Measurements from ENCODE around the gene SLC6A6.

Gene SLC6A6

DNA sequence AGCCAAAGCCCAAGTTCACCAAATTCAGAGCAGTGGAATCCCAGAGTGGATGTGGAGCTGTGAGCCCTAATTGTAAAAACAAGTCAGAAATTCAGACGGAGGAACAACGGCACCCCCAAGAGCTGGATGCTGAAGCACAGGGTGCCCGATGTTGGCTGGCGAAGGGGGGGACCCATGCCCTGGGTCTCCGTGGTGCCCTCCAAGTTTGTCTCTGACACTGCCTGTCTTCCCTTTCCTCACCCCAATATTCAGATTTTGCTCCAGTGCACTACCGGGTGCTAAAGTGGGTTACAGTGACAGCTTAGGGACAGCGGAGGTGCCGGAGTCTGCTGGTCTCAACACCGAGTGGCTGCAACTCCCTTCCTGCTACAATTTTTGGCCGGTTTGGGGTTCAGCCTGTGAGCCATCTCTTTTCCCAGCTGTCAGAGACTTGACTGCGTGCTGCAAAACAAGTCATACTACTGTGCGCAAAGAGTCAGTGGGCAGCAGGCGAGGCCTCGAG, 131.1 kb downstream of the SLC6A6 start:
- Histone ChIP-seq H3K4me1 (ENCODE audit: control insufficient read depth, low read depth, low read length) (peaks cover 8% of the 10 kb centered on the region), H2BK15ac (replicated peaks; ENCODE audit: low read depth) (no peak overlapping the region), H3K9ac (ENCODE audit: low read length) (no peak overlapping the region), H3K4me2 (ENCODE audit: low read length) (no peak overlapping the region), H3K27me3 (ENCODE audit: insufficient read depth, low read length, poor library complexity) (no peaks in the 10 kb centered on the region), H4K8ac (ENCODE audit: low read depth, low read length) (no peak overlapping the region), H4K5ac (ENCODE audit: low read length) (no peak overlapping the region), H3K23ac (ENCODE audit: low read length) (no peak overlapping the region), H3K56ac (ENCODE audit: low read length) (no peak overlapping the region), H2AK5ac (ENCODE audit: low read length) (no peak overlapping the region), H3K18ac (ENCODE audit: low read length) (no peak overlapping the region), H3K79me1 (ENCODE audit: low read length) (no peaks in the 10 kb centered on the region), H3K4me3 (ENCODE audit: low read length) (no peak overlapping the region), H2BK120ac (ENCODE audit: low read depth, low read length) (no peak overlapping the region), H2BK5ac (ENCODE audit: low read length) (no peak overlapping the region), H3K79me2 (ENCODE audit: control insufficient read depth, insufficient read depth, low read length) (no peaks in the 10 kb centered on the region), H3K4ac (ENCODE audit: low read depth, low read length) (no peak overlapping the region), H3K36me3 (ENCODE audit: control insufficient read depth, insufficient read depth, low read length) (no peaks in the 10 kb centered on the region), H3K27ac (ENCODE audit: low read depth, low read length) (no peak overlapping the region)
- DNase-seq, result no peak
- WGBS (ENCODE audit: extremely low coverage, insufficient coverage, low lambda C conversion rate), result no CpG with 5 or more reads among the region's 14 CpGs

DNA sequence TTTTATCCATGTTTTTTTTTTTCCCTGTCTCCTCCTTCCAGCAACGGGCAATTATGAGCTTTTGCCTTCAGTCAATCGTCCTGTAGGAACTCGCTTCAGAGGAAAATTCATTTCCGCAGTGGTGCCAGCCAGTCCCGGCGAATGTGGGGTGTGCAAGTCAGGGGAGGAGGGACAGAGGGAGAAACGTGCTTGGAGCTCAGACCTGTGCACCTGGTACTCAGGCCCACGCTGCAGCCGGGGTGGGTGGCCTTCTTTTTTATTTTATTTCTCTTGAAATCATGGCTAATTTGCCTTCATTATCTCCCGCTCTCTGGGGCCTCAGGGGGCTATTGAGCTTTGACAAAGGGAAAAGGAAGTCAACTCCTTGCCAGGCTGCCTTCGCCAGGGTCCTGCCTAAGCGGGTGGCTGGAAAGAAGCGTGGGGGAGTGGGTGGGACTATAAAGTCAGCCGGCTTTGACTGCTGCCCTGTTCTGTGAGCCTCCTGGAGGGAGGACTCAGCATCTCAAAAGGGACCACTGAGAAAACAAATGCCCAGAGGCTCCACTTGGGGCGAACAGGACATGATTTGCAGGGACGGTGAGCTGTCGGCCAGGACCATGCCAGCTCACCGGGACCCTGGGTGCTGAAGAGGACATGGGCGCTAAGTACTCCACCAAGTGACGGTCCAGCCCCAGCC, 132.2 kb downstream of the SLC6A6 start:
- H4K5ac ChIP-seq (ENCODE audit: low read length), result no peak overlapping the region
- H2BK5ac ChIP-seq (ENCODE audit: low read length), result no peak overlapping the region
- no peaks in the 10 kb centered on the region for H3K79me1 ChIP-seq (ENCODE audit: low read length)
- peak overlapping the region; percentile 21 for H3K9ac ChIP-seq (ENCODE audit: low read length)
- no peaks in the 10 kb centered on the region for H3K27me3 ChIP-seq (ENCODE audit: insufficient read depth, low read length, poor library complexity)
- H3K4me1 ChIP-seq (ENCODE audit: control insufficient read depth, low read depth, low read length), result peaks cover 8% of the 10 kb centered on the region
- H3K18ac ChIP-seq (ENCODE audit: low read length), result peak overlapping the region; percentile 33
- no peak overlapping the region for H3K23ac ChIP-seq (ENCODE audit: low read length)
- no peak overlapping the region for H3K4me2 ChIP-seq (ENCODE audit: low read length)
- no peak overlapping the region for H4K8ac ChIP-seq (ENCODE audit: low read depth, low read length)
- H2BK15ac ChIP-seq (replicated peaks; ENCODE audit: low read depth), result no peak overlapping the region
- no peak overlapping the region for H3K27ac ChIP-seq (ENCODE audit: low read depth, low read length)
- DNase-seq, result peak; percentile 58
- no peak overlapping the region for H2BK120ac ChIP-seq (ENCODE audit: low read depth, low read length)
- H2AK5ac ChIP-seq (ENCODE audit: low read length), result no peak overlapping the region
- no peaks in the 10 kb centered on the region for H3K36me3 ChIP-seq (ENCODE audit: control insufficient read depth, insufficient read depth, low read length)
- peak overlapping the region; percentile 29 for H3K56ac ChIP-seq (ENCODE audit: low read length)
- no CpG with 5 or more reads among the region's 20 CpGs for WGBS (ENCODE audit: extremely low coverage, insufficient coverage, low lambda C conversion rate)
- no peak overlapping the region for H3K4ac ChIP-seq (ENCODE audit: low read depth, low read length)
- H3K4me3 ChIP-seq (ENCODE audit: low read length), result no peak overlapping the region
- H3K79me2 ChIP-seq (ENCODE audit: control insufficient read depth, insufficient read depth, low read length), result no peaks in the 10 kb centered on the region

DNA sequence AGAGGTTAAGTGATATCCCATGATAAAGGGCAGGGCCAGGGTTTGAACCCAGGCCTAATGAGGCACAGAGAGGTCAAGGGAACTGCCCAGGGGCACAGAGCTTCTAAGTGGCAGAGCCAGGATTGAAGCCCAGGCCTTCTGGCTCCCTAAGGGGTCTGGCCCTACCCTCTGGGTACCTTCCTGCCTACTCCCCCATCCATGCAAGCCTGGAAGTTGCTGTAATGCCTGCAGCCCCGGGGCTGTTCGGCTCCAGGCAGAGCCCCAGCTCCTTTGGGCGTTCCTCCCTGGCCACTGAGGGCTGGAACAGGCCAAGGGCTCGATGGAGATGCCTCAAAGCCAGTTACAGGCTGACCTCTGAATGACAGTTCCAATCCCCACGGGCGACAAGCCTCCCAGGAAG, 133.2 kb downstream of the SLC6A6 start:
- Histone ChIP-seq H3K4me2 (ENCODE audit: low read length) (no peak overlapping the region), H3K79me2 (ENCODE audit: control insufficient read depth, insufficient read depth, low read length) (no peaks in the 10 kb centered on the region)

DNA sequence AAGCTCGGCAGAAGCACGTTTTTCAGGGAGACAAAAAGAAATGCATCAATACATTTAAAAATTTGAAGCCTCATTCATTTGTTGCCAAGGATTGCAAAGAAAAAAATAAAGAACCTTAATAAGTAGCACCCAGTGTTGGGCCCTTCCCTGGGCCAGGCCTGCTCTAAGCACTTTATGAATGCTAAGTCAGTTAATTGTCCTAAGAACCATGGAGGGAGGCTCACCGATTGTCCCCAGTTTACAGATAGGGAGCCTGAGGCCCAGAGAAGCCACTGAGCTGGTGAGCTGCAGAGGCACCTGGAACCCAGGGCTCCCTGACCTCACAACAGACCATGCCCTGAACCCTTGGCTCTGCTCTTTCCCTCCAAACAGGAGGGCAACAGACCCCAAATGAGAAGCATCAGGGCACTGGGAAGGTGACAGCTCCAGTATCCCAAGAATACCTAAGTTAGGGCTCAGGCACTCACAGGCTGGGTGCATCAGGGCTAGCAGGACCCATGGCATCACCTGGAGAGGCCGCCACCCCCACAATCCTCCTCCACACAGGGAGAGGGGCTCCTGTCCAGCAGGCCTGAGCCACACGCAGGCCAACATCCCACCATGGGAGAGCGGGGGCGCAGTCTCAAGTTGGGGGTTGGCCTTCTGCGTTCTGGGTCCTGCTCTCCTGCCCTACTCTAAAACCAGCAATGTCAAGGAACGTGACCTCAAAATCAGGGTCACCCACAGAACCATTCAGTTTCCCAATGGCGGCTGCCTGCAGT, 133.8 kb downstream of the SLC6A6 start:
- no peak overlapping the region for H3K56ac ChIP-seq (ENCODE audit: low read length)
- H3K36me3 ChIP-seq (ENCODE audit: control insufficient read depth, insufficient read depth, low read length), result no peaks in the 10 kb centered on the region
- no peak overlapping the region for H2BK5ac ChIP-seq (ENCODE audit: low read length)
- H4K8ac ChIP-seq (ENCODE audit: low read depth, low read length), result no peak overlapping the region
- no peak overlapping the region for H3K9ac ChIP-seq (ENCODE audit: low read length)
- no peak overlapping the region for H3K27ac ChIP-seq (ENCODE audit: low read depth, low read length)
- no peak overlapping the region for H2BK15ac ChIP-seq (replicated peaks; ENCODE audit: low read depth)
- H3K23ac ChIP-seq (ENCODE audit: low read length), result no peak overlapping the region
- no peaks in the 10 kb centered on the region for H3K79me1 ChIP-seq (ENCODE audit: low read length)
- H3K4me3 ChIP-seq (ENCODE audit: low read length), result no peak overlapping the region
- H4K5ac ChIP-seq (ENCODE audit: low read length), result no peak overlapping the region
- H3K27me3 ChIP-seq (ENCODE audit: insufficient read depth, low read length, poor library complexity), result no peaks in the 10 kb centered on the region
- H3K79me2 ChIP-seq (ENCODE audit: control insufficient read depth, insufficient read depth, low read length), result no peaks in the 10 kb centered on the region
- no peak for DNase-seq
- no peak overlapping the region for H3K4ac ChIP-seq (ENCODE audit: low read depth, low read length)
- peaks cover 8% of the 10 kb centered on the region for H3K4me1 ChIP-seq (ENCODE audit: control insufficient read depth, low read depth, low read length)
- H2BK120ac ChIP-seq (ENCODE audit: low read depth, low read length), result no peak overlapping the region
- H3K4me2 ChIP-seq (ENCODE audit: low read length), result no peak overlapping the region
- no peak overlapping the region for H3K18ac ChIP-seq (ENCODE audit: low read length)
- no CpG with 5 or more reads among the region's 10 CpGs for WGBS (ENCODE audit: extremely low coverage, insufficient coverage, low lambda C conversion rate)
- no peak overlapping the region for H2AK5ac ChIP-seq (ENCODE audit: low read length)

More for the DNA sequence above, 133.2 kb downstream of the SLC6A6 start:
- H3K4me1 ChIP-seq (ENCODE audit: control insufficient read depth, low read depth, low read length), result peaks cover 8% of the 10 kb centered on the region
- no peak for DNase-seq
- H3K27ac ChIP-seq (ENCODE audit: low read depth, low read length), result no peak overlapping the region
- H4K5ac ChIP-seq (ENCODE audit: low read length), result no peak overlapping the region
- no peak overlapping the region for H3K18ac ChIP-seq (ENCODE audit: low read length)
- no peaks in the 10 kb centered on the region for H3K79me1 ChIP-seq (ENCODE audit: low read length)
- no CpG with 5 or more reads among the region's 6 CpGs for WGBS (ENCODE audit: extremely low coverage, insufficient coverage, low lambda C conversion rate)
- no peak overlapping the region for H2AK5ac ChIP-seq (ENCODE audit: low read length)
- H2BK5ac ChIP-seq (ENCODE audit: low read length), result no peak overlapping the region
- H3K23ac ChIP-seq (ENCODE audit: low read length), result no peak overlapping the region
- H2BK120ac ChIP-seq (ENCODE audit: low read depth, low read length), result no peak overlapping the region
- no peak overlapping the region for H3K9ac ChIP-seq (ENCODE audit: low read length)
- no peak overlapping the region for H4K8ac ChIP-seq (ENCODE audit: low read depth, low read length)
- no peak overlapping the region for H2BK15ac ChIP-seq (replicated peaks; ENCODE audit: low read depth)
- no peak overlapping the region for H3K56ac ChIP-seq (ENCODE audit: low read length)
- no peaks in the 10 kb centered on the region for H3K27me3 ChIP-seq (ENCODE audit: insufficient read depth, low read length, poor library complexity)
- no peak overlapping the region for H3K4ac ChIP-seq (ENCODE audit: low read depth, low read length)
- no peaks in the 10 kb centered on the region for H3K36me3 ChIP-seq (ENCODE audit: control insufficient read depth, insufficient read depth, low read length)
- no peak overlapping the region for H3K4me3 ChIP-seq (ENCODE audit: low read length)

DNA sequence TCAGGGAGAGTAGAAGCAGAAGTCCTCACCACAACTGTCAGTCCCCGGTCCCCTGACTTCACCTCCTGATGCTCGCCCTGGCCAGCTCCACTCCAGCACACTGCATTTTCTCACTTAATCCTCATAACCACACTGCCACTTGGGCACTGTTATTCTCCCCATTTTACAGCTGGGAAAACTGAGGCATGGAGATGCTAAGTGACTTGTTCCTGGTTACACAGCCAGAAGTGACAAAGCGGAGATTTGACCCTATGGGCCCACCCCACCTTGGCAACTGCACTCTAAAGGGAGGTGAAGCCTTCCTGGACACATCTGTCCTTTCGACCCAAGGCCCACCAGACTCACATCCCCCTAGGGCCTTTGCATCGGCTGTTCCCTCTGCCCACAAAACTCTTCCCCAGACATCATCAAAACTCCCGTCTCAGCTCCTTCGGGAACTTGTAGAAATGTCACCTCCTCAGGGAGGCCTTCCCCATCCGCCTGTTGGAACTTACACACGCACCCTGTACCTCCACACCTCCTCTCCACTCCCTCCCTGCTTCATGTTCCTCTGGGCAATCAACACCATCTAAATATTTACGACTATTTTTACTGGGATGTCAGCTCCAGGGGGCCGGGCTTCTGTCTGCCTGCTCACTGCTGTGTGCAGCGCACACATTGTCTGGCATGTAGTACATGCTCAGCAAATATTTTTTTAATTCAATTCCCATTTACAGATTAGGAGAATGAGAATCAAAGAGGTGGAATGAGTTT, 134.6 kb downstream of the SLC6A6 start:
- no peak overlapping the region for H3K18ac ChIP-seq (ENCODE audit: low read length)
- no peak overlapping the region for H3K27ac ChIP-seq (ENCODE audit: low read depth, low read length)
- H2BK5ac ChIP-seq (ENCODE audit: low read length), result no peak overlapping the region
- H3K23ac ChIP-seq (ENCODE audit: low read length), result no peak overlapping the region
- no peaks in the 10 kb centered on the region for H3K27me3 ChIP-seq (ENCODE audit: insufficient read depth, low read length, poor library complexity)
- H2AK5ac ChIP-seq (ENCODE audit: low read length), result no peak overlapping the region
- H3K56ac ChIP-seq (ENCODE audit: low read length), result no peak overlapping the region
- no CpG with 5 or more reads among the region's 12 CpGs for WGBS (ENCODE audit: extremely low coverage, insufficient coverage, low lambda C conversion rate)
- no peak overlapping the region for H2BK120ac ChIP-seq (ENCODE audit: low read depth, low read length)
- no peak overlapping the region for H3K9ac ChIP-seq (ENCODE audit: low read length)
- H3K4me1 ChIP-seq (ENCODE audit: control insufficient read depth, low read depth, low read length), result peaks cover 8% of the 10 kb centered on the region
- H3K4me2 ChIP-seq (ENCODE audit: low read length), result no peak overlapping the region
- H3K79me2 ChIP-seq (ENCODE audit: control insufficient read depth, insufficient read depth, low read length), result no peaks in the 10 kb centered on the region
- no peak overlapping the region for H3K4me3 ChIP-seq (ENCODE audit: low read length)
- no peak overlapping the region for H3K4ac ChIP-seq (ENCODE audit: low read depth, low read length)
- no peak overlapping the region for H4K8ac ChIP-seq (ENCODE audit: low read depth, low read length)
- H3K79me1 ChIP-seq (ENCODE audit: low read length), result no peaks in the 10 kb centered on the region
- no peak overlapping the region for H4K5ac ChIP-seq (ENCODE audit: low read length)
- H2BK15ac ChIP-seq (replicated peaks; ENCODE audit: low read depth), result no peak overlapping the region
- H3K36me3 ChIP-seq (ENCODE audit: control insufficient read depth, insufficient read depth, low read length), result no peaks in the 10 kb centered on the region
- DNase-seq, result no peak
